OCI-LY3 (cell line): ENCODE measurements around the gene SLC39A13.

Experiments used
- H2AFZ ChIP-seq: fragments of 200-600, 300-600 bp; shearing (Covaris generic); 2 replicates; pipeline ENCODE4 v1.6.0; 2014; ENCODE audit warnings: antibody characterized with exemption, low read depth, low read length
- H3K27ac ChIP-seq: fragments of 200-600, 300-600 bp; sonication (generic); 2 replicates; pipeline ENCODE4 v1.5.1; 2014; ENCODE audit warnings: mild to moderate bottlenecking, low read length, moderate library complexity, mixed read lengths
- H3K27me3 ChIP-seq: fragments of 200-600, 300-600 bp; sonication (generic); 2 replicates; pipeline ENCODE4 v1.6.1; 2014; ENCODE audit warnings: low read depth, low read length, mixed read lengths
- H3K36me3 ChIP-seq: fragments of 200-600, 300-600 bp; sonication (generic); replicated peaks from 2 replicates; pipeline ENCODE3; 2014; ENCODE audit warnings: low read depth, low read length, mixed read lengths
- H3K4me1 ChIP-seq: fragments of 300-600, 200-600 bp; sonication (generic); 2 replicates; pipeline ENCODE4 v1.6.1; 2014; ENCODE audit warnings: low read length, mixed read lengths
- H3K4me2 ChIP-seq: fragments of 200-600, 300-600 bp; sonication (generic); 2 replicates; pipeline ENCODE4 v1.6.1; 2014; ENCODE audit warnings: low read length, mixed read lengths
- H3K4me3 ChIP-seq: fragments of 300-600, 200-600 bp; sonication (generic); 2 replicates; pipeline ENCODE4 v1.5.1; 2014; ENCODE audit warnings: antibody characterized with exemption, mild to moderate bottlenecking, low read length, moderate library complexity
- H3K79me2 ChIP-seq: fragments of 300-600, 200-600 bp; shearing (Covaris generic); 2 replicates; pipeline ENCODE4 v1.6.1; 2014; ENCODE audit warnings: mild to moderate bottlenecking, low read length, mixed read lengths
- H3K9ac ChIP-seq: fragments of 300-600, 200-600 bp; shearing (Covaris generic); 2 replicates; pipeline ENCODE4 v1.6.0; 2014; ENCODE audit warnings: mild to moderate bottlenecking, low read length, moderate library complexity
- H3K9me3 ChIP-seq: fragments of 200-600, 300-600 bp; shearing (Covaris generic); 2 replicates; pipeline ENCODE4 v1.6.1; 2014; ENCODE audit warnings: low read length, mixed read lengths; ENCODE audit not compliant: insufficient read depth
- H4K20me1 ChIP-seq: fragments of 200-600, 300-600 bp; sonication (generic); 2 replicates; pipeline ENCODE4 v1.6.1; 2016; ENCODE audit warnings: low read length, mixed read lengths; ENCODE audit not compliant: insufficient read depth
- EZH2phosphoT487 ChIP-seq: fragments of 200-600 bp; shearing (Covaris generic); IDR thresholded peaks from 2 replicates; pipeline ENCODE4 v1.6.1; 2018; ENCODE audit warnings: antibody characterized with exemption, mixed run types, low read depth
- TF ChIP-seq, protein P1 (sequence below): fragments of 200-600, 300-600 bp; sonication (generic); IDR thresholded peaks from 2 replicates; pipeline ENCODE4 v1.5.1; 2014; ENCODE audit warnings: antibody characterized with exemption, low read length, low read depth

The SLC39A13 gene

DNA sequence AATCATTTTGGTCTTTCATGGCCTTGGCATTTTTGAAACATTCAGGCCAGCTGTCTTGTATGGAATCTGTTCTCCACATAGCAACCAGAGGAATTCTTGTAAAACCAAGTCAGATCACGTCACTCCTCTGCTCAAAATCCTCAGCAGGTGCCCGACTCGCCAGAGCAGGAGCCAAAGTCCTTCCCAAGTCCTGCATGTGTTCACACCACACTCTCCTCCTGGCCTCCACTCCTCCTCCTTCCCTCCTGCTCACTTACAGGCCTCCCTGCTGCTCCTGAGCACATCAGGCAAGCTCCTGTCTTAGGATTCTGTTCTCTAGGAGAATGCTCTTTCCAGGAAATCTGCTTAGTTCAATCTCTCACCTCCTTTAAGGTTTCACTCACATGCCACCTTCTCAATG is 24.8 kb downstream of the SLC39A13 start:
- TF ChIP-seq, protein P1, sequence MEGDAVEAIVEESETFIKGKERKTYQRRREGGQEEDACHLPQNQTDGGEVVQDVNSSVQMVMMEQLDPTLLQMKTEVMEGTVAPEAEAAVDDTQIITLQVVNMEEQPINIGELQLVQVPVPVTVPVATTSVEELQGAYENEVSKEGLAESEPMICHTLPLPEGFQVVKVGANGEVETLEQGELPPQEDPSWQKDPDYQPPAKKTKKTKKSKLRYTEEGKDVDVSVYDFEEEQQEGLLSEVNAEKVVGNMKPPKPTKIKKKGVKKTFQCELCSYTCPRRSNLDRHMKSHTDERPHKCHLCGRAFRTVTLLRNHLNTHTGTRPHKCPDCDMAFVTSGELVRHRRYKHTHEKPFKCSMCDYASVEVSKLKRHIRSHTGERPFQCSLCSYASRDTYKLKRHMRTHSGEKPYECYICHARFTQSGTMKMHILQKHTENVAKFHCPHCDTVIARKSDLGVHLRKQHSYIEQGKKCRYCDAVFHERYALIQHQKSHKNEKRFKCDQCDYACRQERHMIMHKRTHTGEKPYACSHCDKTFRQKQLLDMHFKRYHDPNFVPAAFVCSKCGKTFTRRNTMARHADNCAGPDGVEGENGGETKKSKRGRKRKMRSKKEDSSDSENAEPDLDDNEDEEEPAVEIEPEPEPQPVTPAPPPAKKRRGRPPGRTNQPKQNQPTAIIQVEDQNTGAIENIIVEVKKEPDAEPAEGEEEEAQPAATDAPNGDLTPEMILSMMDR: no peak
- TF ChIP-seq EZH2phosphoT487: no peak
- Histone ChIP-seq H3K27me3 (no peaks in the 10 kb centered on the region), H3K9me3 (no peaks in the 10 kb centered on the region), H3K79me2 (no peaks in the 10 kb centered on the region), H3K27ac (no peak overlapping the region), H3K4me3 (no peak overlapping the region), H3K9ac (no peak overlapping the region), H3K36me3 (no peaks in the 10 kb centered on the region), H3K4me1 (no peaks in the 10 kb centered on the region), H3K4me2 (no peak overlapping the region), H4K20me1 (no peaks in the 10 kb centered on the region), H2AFZ (no peak overlapping the region)

DNA sequence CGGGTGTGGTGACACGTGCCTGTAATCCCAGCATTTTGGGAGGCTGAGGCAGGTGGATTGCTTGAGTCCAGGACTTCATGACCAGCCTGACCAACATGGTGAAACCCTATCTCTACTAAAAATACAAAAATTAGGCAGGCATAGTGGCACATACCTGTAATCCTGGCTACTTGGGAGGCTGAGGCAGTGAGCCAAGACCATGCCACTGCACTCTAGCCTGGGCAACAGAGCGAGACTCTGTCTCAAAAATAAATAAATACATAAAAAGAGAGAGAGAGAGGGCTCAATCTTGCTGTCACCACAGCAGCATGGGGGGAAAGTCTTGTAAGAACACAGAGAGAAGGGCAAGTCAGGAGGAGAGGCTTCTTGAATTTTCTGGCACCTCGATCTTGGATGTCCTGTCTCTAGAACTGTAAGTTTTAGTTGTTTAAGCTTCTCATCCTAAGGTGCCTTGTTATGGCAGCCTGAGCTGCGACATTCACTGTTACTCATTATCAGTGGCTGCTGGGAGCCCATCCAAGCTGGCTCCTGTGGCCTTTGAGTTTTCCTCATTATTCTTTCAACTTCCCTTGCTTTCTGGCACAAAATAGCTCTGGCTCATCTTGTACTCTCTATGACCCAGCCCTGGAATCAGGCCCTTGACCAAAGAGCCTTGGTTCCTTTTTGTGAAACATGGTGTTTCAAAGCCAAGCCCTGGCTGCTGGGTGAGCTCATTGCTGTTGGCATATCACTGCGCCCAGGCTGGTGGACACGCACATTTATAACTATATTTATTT is 25.8 kb downstream of the SLC39A13 start:
- Histone ChIP-seq H3K79me2 (no peaks in the 10 kb centered on the region), H3K9me3 (no peaks in the 10 kb centered on the region), H3K9ac (no peak overlapping the region), H3K27me3 (no peaks in the 10 kb centered on the region), H3K36me3 (no peaks in the 10 kb centered on the region), H3K27ac (no peak overlapping the region), H3K4me2 (no peak overlapping the region), H3K4me1 (no peaks in the 10 kb centered on the region), H2AFZ (no peak overlapping the region), H3K4me3 (no peak overlapping the region), H4K20me1 (no peaks in the 10 kb centered on the region)
- TF ChIP-seq, protein P1: no peak
- no peak for TF ChIP-seq EZH2phosphoT487

DNA sequence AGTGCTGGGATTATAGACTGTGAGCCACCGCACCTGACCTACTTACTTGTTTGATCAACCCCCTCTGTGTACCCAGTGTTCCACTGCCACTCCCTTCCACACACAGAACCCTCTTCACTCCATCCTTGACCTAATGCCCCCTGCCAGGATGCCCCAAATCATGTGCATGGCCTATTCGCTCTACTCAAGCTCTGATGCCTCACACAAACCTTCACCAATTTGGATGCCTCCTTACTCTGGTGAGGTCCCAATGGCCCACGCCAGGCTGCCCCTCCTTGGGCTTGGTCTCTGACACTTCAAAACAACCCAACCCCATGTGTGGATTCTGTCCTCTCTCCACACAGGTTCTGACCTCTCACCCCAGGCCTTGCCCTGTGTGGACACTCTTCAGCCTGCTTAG is 27.3 kb downstream of the SLC39A13 start:
- Histone ChIP-seq H3K36me3 (no peaks in the 10 kb centered on the region), H3K27ac (no peak overlapping the region), H3K4me2 (no peak overlapping the region), H3K9me3 (no peaks in the 10 kb centered on the region), H2AFZ (no peak overlapping the region), H3K27me3 (no peaks in the 10 kb centered on the region), H3K4me1 (no peaks in the 10 kb centered on the region), H3K9ac (no peak overlapping the region), H4K20me1 (no peaks in the 10 kb centered on the region), H3K79me2 (no peaks in the 10 kb centered on the region), H3K4me3 (no peak overlapping the region)
- TF ChIP-seq EZH2phosphoT487: no peak
- TF ChIP-seq, protein P1: no peak

DNA sequence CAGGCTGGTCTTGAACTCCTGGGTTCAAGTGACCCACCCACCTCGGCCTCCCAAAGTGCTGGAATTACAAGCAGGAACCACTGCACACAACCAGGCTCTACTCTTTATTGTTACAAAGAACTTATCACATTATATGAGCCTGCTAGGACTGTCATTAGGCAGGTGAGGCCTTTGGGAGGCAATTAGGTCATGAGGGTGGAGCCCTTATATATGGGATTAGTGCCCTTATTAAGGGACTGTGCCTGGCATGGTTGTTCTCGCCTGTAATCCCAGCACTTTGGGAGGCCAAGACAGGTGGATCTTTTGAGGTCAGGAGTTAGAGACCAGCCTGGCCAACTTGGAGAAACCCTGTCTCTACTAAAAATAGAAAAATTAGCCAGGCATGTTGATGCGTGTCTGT is 28.3 kb downstream of the SLC39A13 start:
- no peaks in the 10 kb centered on the region for H3K79me2 ChIP-seq
- H3K9me3 ChIP-seq: no peaks in the 10 kb centered on the region
- TF ChIP-seq EZH2phosphoT487: no peak
- no peaks in the 10 kb centered on the region for H3K27me3 ChIP-seq
- no peak overlapping the region for H3K4me3 ChIP-seq
- H2AFZ ChIP-seq: no peak overlapping the region
- no peaks in the 10 kb centered on the region for H4K20me1 ChIP-seq
- H3K4me1 ChIP-seq: no peaks in the 10 kb centered on the region
- H3K36me3 ChIP-seq: no peaks in the 10 kb centered on the region
- H3K9ac ChIP-seq: no peak overlapping the region
- no peak overlapping the region for H3K27ac ChIP-seq
- H3K4me2 ChIP-seq: no peak overlapping the region
